K562 (cell line): ENCODE measurements around the gene CD274. TPM values are rescaled to one million over a fixed set of nuclear protein-coding genes. Genes with fewer than 3 reads are reported as not detected.
"Not testable (repeated sequence)": the region's sequence is repeated elsewhere in the genome, so short reads cannot be mapped to it uniquely, and the experiment has no call there.

Experiments
- ATAC-seq: fragments of 200-7000 bp; cut with Tn5 transposase; 3 replicates; pipeline ENCODE4 v1.9.1; 2020; ENCODE audit warnings: moderate library complexity
- BruUV-seq: library from RNA; stranded (reverse); fragments of 400-500 nt; replicated peaks from 2 replicates; lab custom pipeline; 2021; lab: Mats Ljungman, UMichigan
- CTCF ChIA-PET: fragments of 300-600 bp; formaldehyde crosslinking; extraction: SDS; loops from one replicate; lab custom pipeline; 2021; ENCODE audit warnings: low intra/inter-chr PET ratio; lab: Yijun Ruan, JAX
- POLR2A ChIA-PET: fragments of 300-600, 350-650 bp; sonication (Branson Sonifier 250); formaldehyde crosslinking; extraction: SDS; loops from one replicate; lab custom pipeline; 2021; ENCODE audit warnings: antibody characterized with exemption, inconsistent platforms; lab: Yijun Ruan, JAX
- DNase-seq, 4 experiments: peaks; one replicate each; pipeline versions ENCODE4 v3.0.0 to v3.0.0-alpha.2; 2011 to 2018; ENCODE audit warnings: low spot score in 3 of 4, mixed read lengths in 3 of 4; ENCODE audit errors: extremely low read depth in 1 of 4
- FAIRE-seq: peaks from 2 replicates; lab custom pipeline; 2011; peaks lifted over from hg19 to GRCh38; lab: Jason Lieb, UNC
- H2AFZ ChIP-seq: 2 replicates; pipeline ENCODE4 v1.6.0; 2011; ENCODE audit warnings: low read depth, low read length, control low read depth, inconsistent platforms
- H3K27ac ChIP-seq: fragments of 200-600 bp; 3 replicates; pipeline ENCODE4 v1.8.0; 2011; ENCODE audit warnings: low read depth, mild to moderate bottlenecking, control low read depth, inconsistent platforms, low read length, moderate library complexity, mixed read lengths; ENCODE audit errors: extremely low read depth
- H3K27me3 ChIP-seq, 2 experiments: fragments of 300-600 bp in 1 of 2; 2 replicates in 1 of 2; 3 replicates in 1 of 2; pipeline versions ENCODE4 v1.6.0 to v1.8.0; 2011; ENCODE audit warnings: inconsistent platforms in 2 of 2, low read length in 2 of 2, mild to moderate bottlenecking in 1 of 2, mixed read lengths in 1 of 2, moderate library complexity in 1 of 2; ENCODE audit not compliant: control insufficient read depth in 2 of 2, insufficient read depth in 2 of 2
- H3K36me3 ChIP-seq: fragments of 300-600 bp; 3 replicates; pipeline ENCODE4 v1.8.0; 2011; ENCODE audit warnings: mild to moderate bottlenecking, low read length, inconsistent platforms; ENCODE audit not compliant: control insufficient read depth, insufficient read depth
- H3K4me1 ChIP-seq, 2 experiments: fragments of 200-600 bp in 1 of 2; replicated peaks in 1 of 2; 2 replicates in 1 of 2; 3 replicates in 1 of 2; pipeline versions ENCODE4 v1.5.1 to v1.8.0; 2011; ENCODE audit warnings: inconsistent platforms in 2 of 2, low read length in 2 of 2, mild to moderate bottlenecking in 1 of 2, mixed read lengths in 1 of 2, moderate library complexity in 1 of 2; ENCODE audit not compliant: control insufficient read depth in 2 of 2, insufficient read depth in 2 of 2
- H3K4me2 ChIP-seq: 2 replicates; pipeline ENCODE4 v1.6.1; 2011; ENCODE audit warnings: low read length, control low read depth, inconsistent platforms, mixed read lengths; ENCODE audit not compliant: insufficient read depth
- H3K4me3 ChIP-seq: fragments of 200-600 bp; sonication (generic), shearing (Covaris generic); 2 replicates; pipeline ENCODE4 v1.5.1; 2016; ENCODE audit warnings: control low read depth, inconsistent platforms
- H3K79me2 ChIP-seq: fragments of 200-600 bp; 3 replicates; pipeline ENCODE4 v1.8.0; 2011; ENCODE audit warnings: low read length, inconsistent platforms; ENCODE audit not compliant: control insufficient read depth, insufficient read depth
- H3K9ac ChIP-seq, 2 experiments: 2 replicates each; pipeline versions ENCODE4 v1.6.0 to v1.6.1; 2011; ENCODE audit warnings: low read depth in 2 of 2, low read length in 2 of 2, control low read depth in 1 of 2, inconsistent platforms in 1 of 2, mild to moderate bottlenecking in 1 of 2, mixed read lengths in 1 of 2; ENCODE audit not compliant: insufficient read depth in 1 of 2
- H3K9me1 ChIP-seq: one replicate; pipeline ENCODE4 v1.6.0; 2011; ENCODE audit warnings: inconsistent platforms, mild to moderate bottlenecking, low read length, moderate library complexity; ENCODE audit not compliant: control insufficient read depth, insufficient read depth
- H3K9me3 ChIP-seq: replicated peaks from 2 replicates; pipeline ENCODE4 v1.5.1; 2011; ENCODE audit warnings: low read depth, low read length, inconsistent platforms; ENCODE audit not compliant: control insufficient read depth, insufficient read depth
- H4K20me1 ChIP-seq: replicated peaks from 2 replicates; pipeline ENCODE4 v1.6.1; 2011; ENCODE audit warnings: low read length, inconsistent platforms, mixed read lengths; ENCODE audit not compliant: control insufficient read depth, insufficient read depth
- ARHGAP35 ChIP-seq: fragments of 450-650 bp; IDR thresholded peaks from 2 replicates; pipeline ENCODE4 v1.6.1; 2018; ENCODE audit not compliant: partially characterized antibody
- FOXJ2 ChIP-seq: fragments of 200-800 bp; sonication (Bioruptor generic); IDR thresholded peaks from 2 replicates; pipeline ENCODE4 v1.6.1; 2016; ENCODE audit warnings: missing genetic modification characterization, missing compliant biosample characterization
- KAT7 ChIP-seq: sonication (generic); formaldehyde crosslinking; IDR thresholded peaks from 2 replicates; pipeline ENCODE4 v1.8.0; 2022; ENCODE audit warnings: missing genetic modification reagents, mild to moderate bottlenecking, borderline replicate concordance
- NFE2 ChIP-seq: IDR thresholded peaks from 2 replicates; pipeline ENCODE4 v1.6.1; 2014; ENCODE audit warnings: antibody characterized with exemption, low read depth
- RFX1 ChIP-seq: fragments of 450-650 bp; IDR thresholded peaks from 2 replicates; pipeline ENCODE4 v1.6.1; 2016; ENCODE audit warnings: mild to moderate bottlenecking, moderate library complexity
- TEAD4 ChIP-seq, 2 experiments: sonication (generic) in 1 of 2; formaldehyde crosslinking in 1 of 2; IDR thresholded peaks; 2 replicates each; pipeline versions ENCODE4 v1.6.1 to v1.8.0; 2012 to 2022; ENCODE audit warnings: borderline replicate concordance in 1 of 2, inconsistent platforms in 1 of 2, low read length in 1 of 2, mild to moderate bottlenecking in 1 of 2, missing genetic modification reagents in 1 of 2
- ZZZ3 ChIP-seq: fragments of 450-650 bp; IDR thresholded peaks from 2 replicates; pipeline ENCODE4 v1.6.1; 2016; ENCODE audit warnings: antibody characterized with exemption, mild to moderate bottlenecking, moderate library complexity
- WGBS: fragments of 100-300 bp; shearing (Covaris generic); methylation state at CpG from one replicate; pipeline ENCODE4 v1.1.6; 2016; ENCODE audit warnings: low coverage, mixed read lengths; ENCODE audit not compliant: insufficient coverage; ENCODE audit errors: missing lambda C conversion rate; 5-methylcytosine and 5-hydroxymethylcytosine counted together
- in situ Hi-C: fragments of 300-500 bp; cut with MboI; formaldehyde crosslinking; loops from 4 replicates; pipeline ENCODE4 v1.15.0; 2018; ENCODE audit warnings: inconsistent platforms, mixed read lengths
- intact Hi-C: fragments of 100-400 bp; cut with micrococcal nuclease; formaldehyde crosslinking; loops from 2 replicates; pipeline ENCODE4 v1.14.2; 2022
- polyA plus RNA-seq, 8 experiments: library from polyadenylated mRNA; depleted of rRNA in 4 of 8; stranded (reverse) in 5 of 8; unstranded in 3 of 8; fragments of >200 nt; fragmentation: Nextera tagmentation in 2 of 8; fragmentation: Illumina TruSeq in 1 of 8; extraction: Ambion mirVana in 2 of 8; extraction: Trizol in 1 of 8; gene quantifications; 2 replicates each; pipeline versions ENCODE4 v1.2.1 to v1.2.3, GENCODE V29; 2011 to 2014; ENCODE audit warnings: inconsistent platforms in 1 of 8, missing spikeins in 1 of 8
- total RNA-seq, 7 experiments: library from RNA; depleted of rRNA in 6 of 7; stranded (reverse); fragments of >200 nt in 6 of 7; fragmentation: Illumina TruSeq in 2 of 7; extraction: Trizol in 2 of 7; gene quantifications; 2 replicates each; pipeline versions ENCODE4 v1.2.1 to v1.2.3, GENCODE V29; 2011 to 2021; ENCODE audit warnings: low replicate concordance in 1 of 7

Gene CD274
- total and polyA plus RNA-seq, 9 of the 15 experiments (the other 6 are each of a cell fraction or from before 2014, with no cell fraction given): 0.07 to 0.51 (median 0.30) TPM; not detected in 1

DNA sequence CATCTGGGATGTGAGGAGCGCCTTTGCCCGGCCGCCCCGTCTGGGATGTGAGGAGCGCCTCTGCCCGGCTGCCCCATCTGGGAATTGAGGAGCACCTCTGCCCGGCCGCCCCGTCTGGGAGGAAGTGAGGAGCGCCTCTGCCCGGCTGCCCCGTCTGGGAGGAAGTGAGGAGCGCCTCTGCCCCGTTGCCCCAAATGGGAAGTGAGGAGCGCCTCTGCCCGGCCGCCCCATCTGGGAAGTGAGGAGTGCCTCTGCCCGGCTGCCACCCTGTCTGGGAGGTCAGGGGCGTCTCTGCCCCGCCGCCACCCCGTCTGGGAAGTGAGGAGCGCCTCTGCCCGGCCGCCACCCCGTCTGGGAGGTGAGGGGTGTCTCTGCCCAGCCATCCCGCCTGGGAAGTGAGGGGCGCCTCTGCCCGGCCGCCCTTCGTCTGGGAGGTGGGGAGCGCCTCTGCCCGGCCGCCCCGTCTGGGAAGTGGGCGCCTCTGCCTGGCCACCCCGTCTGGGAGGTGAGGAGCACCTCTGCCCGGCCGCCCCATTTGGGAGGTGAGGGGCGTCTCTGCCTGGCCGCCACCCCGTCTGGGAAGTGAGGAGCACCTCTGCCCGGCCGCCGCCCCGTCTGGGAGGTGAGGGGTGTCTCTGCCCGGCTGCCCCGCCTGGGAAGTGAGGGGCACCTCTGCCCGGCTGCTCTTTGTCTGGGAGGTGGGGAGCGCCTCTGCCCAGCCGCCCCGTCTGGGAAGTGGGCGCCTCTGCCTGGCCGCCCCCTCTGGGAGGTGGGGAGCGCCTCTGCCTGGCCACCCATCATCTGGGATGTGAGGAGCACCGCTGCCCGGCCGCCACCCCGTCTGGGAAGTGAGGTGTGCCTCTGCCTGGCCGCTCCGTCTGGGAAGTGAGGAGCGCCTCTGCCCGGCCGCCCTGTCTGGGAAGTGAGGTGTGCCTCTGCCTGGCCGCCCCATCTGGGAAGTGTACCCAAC lies 16.2 kb upstream of the CD274 start:
- H3K4me3 ChIP-seq, POLR2A ChIA-PET, ATAC-seq, H3K4me2 ChIP-seq, FAIRE-seq, CTCF ChIA-PET, BruUV-seq, H3K4me1 ChIP-seq, DNase-seq, intact Hi-C loops, H3K9me1 ChIP-seq, H3K9ac ChIP-seq, H3K9me3 ChIP-seq, H3K36me3 ChIP-seq, H4K20me1 ChIP-seq, H2AFZ ChIP-seq, H3K27ac ChIP-seq, H3K27me3 ChIP-seq, H3K79me2 ChIP-seq: not testable (repeated sequence)
- WGBS: 43% methylated on average over 5 of the region's 65 CpGs
- in situ Hi-C loops: loop anchor here (25.0 kb wide), 2 partner anchors 697 to 822 kb away; partner anchors contain the start of gene AK3

DNA sequence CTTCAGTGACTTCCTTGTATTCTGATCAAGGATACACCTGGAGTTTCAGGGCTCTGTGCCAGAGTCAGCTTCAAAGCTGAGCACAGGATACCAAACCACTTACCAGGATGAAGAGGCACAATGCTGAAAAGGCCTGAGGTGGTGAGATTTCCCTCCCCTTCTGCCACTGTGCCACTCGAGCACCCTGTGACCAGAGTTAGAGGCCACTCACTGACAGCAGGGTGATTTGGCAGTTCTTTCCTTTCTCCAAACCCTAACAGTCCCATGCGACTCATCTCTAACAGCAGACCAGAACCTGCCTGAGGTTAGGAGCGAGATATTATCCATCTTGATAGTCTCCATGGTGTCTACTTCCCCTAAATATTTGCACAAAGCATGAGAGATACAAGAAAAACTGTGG lies 14.4 kb upstream of the CD274 start:
- no TSS peak for BruUV-seq
- FAIRE-seq: no peak
- no peaks in the 10 kb centered on the region for H4K20me1 ChIP-seq
- no peak overlapping the region for H3K4me2 ChIP-seq
- no peak for DNase-seq
- no peaks in the 10 kb centered on the region for H3K9me1 ChIP-seq
- no peak overlapping the region for H3K9ac ChIP-seq
- ChIA-PET CTCF (no interaction called here), POLR2A (no interaction called here)
- WGBS: 3% methylated on average over 3 of the region's 3 CpGs
- no peaks in the 10 kb centered on the region; the same call in 2 of the 3 replicates for H3K79me2 ChIP-seq
- in situ Hi-C loops (loop anchor here (25.0 kb wide), 2 partner anchors 699 to 824 kb away; partner anchors contain the start of gene AK3), intact Hi-C loops (no loop called here)
- no peaks in the 10 kb centered on the region for H3K36me3 ChIP-seq
- no peaks in the 10 kb centered on the region for H3K27me3 ChIP-seq
- no peak for ATAC-seq
- peaks cover 4 to 6% of the 10 kb centered on the region in 2 experiments; a peak in 2 of 5 replicates for H3K4me1 ChIP-seq
- H2AFZ ChIP-seq: no peak overlapping the region
- TF ChIP-seq ZZZ3: no peak
- TF ChIP-seq ARHGAP35: no peak
- TF ChIP-seq NFE2: peak; percentile 33; the same call in 1 of the 2 replicates
- no peak for TF ChIP-seq TEAD4 (IDR thresholded peaks at IDR 0.05; ENCODE audit: low read length)
- TF ChIP-seq TEAD4 (CRISPR knock-in tag; IDR thresholded peaks at IDR 0.05; ENCODE audit: borderline replicate concordance): no peak
- peak; percentile 91 for TF ChIP-seq FOXJ2
- peak; percentile 47 for TF ChIP-seq RFX1
- no peak for TF ChIP-seq KAT7 (CRISPR knock-in tag)
- no peak overlapping the region for H3K4me3 ChIP-seq
- H3K27ac ChIP-seq: no peak overlapping the region
- no peaks in the 10 kb centered on the region for H3K9me3 ChIP-seq
